Neuronal stem cell (in vitro differentiated cells): ENCODE results near the gene DGKB.

Source experiments
- DNase-seq: peaks from one replicate; pipeline ENCODE4 v3.0.0-alpha.2; 2013; ENCODE audit warnings: low spot score
- H2AFZ ChIP-seq: one replicate; pipeline ENCODE4 v1.6.1; 2013; ENCODE audit warnings: mild to moderate bottlenecking, low read length, inconsistent platforms
- H2AK5ac ChIP-seq: 2 replicates; pipeline ENCODE4 v1.6.1; 2013; ENCODE audit warnings: low read depth, mild to moderate bottlenecking, inconsistent platforms, low read length, moderate library complexity, mixed read lengths
- H2BK120ac ChIP-seq: 2 replicates; pipeline ENCODE4 v1.6.1; 2013; ENCODE audit warnings: low read depth, mild to moderate bottlenecking, inconsistent platforms, low read length, moderate library complexity, mixed read lengths
- H2BK12ac ChIP-seq: one replicate; pipeline ENCODE4 v1.6.1; 2013; ENCODE audit warnings: low read length, inconsistent platforms
- H2BK15ac ChIP-seq: 2 replicates; pipeline ENCODE4 v1.6.1; 2013; ENCODE audit warnings: mild to moderate bottlenecking, low read length, inconsistent platforms, mixed read lengths
- H2BK5ac ChIP-seq: one replicate; pipeline ENCODE4 v1.6.1; 2013; ENCODE audit warnings: inconsistent platforms, mild to moderate bottlenecking, low read length, moderate library complexity
- H3K14ac ChIP-seq: one replicate; pipeline ENCODE4 v1.6.1; 2013; ENCODE audit warnings: low read length, inconsistent platforms
- H3K18ac ChIP-seq: 2 replicates; pipeline ENCODE4 v1.6.1; 2013; ENCODE audit warnings: low read length, inconsistent platforms
- H3K23ac ChIP-seq: 2 replicates; pipeline ENCODE4 v1.6.1; 2013; ENCODE audit warnings: low read depth, mild to moderate bottlenecking, mixed read lengths, low read length, inconsistent platforms; ENCODE audit not compliant: poor library complexity
- H3K27ac ChIP-seq: replicated peaks from 3 replicates; pipeline ENCODE4 v1.5.1; 2013; ENCODE audit warnings: low read length, inconsistent platforms
- H3K27me3 ChIP-seq, 3 experiments: 2 replicates each; pipeline ENCODE4 v1.6.1; 2013; ENCODE audit warnings: low read length in 3 of 3, mild to moderate bottlenecking in 2 of 3, inconsistent platforms in 1 of 3, low read depth in 1 of 3, mixed read lengths in 1 of 3, moderate library complexity in 1 of 3; ENCODE audit not compliant: control insufficient read depth in 3 of 3, insufficient read depth in 3 of 3
- H3K36me3 ChIP-seq, 2 donors: replicated peaks in 1 of 2; 2 replicates each; pipeline ENCODE4 v1.6.1; 2013; ENCODE audit warnings: low read length in 2 of 2; ENCODE audit not compliant: control insufficient read depth in 2 of 2, insufficient read depth in 2 of 2
- H3K4ac ChIP-seq: 2 replicates; pipeline ENCODE4 v1.6.1; 2013; ENCODE audit warnings: inconsistent platforms, mild to moderate bottlenecking, low read length, moderate library complexity
- H3K4me1 ChIP-seq, 2 donors: 1 replicate in 1 of 2; 2 replicates in 1 of 2; pipeline ENCODE4 v1.6.1; 2013; ENCODE audit warnings: low read length in 2 of 2, low read depth in 1 of 2; ENCODE audit not compliant: control insufficient read depth in 2 of 2, insufficient read depth in 1 of 2
- H3K4me2 ChIP-seq: one replicate; pipeline ENCODE4 v1.6.1; 2013; ENCODE audit warnings: mild to moderate bottlenecking, low read length, inconsistent platforms; ENCODE audit not compliant: insufficient read depth, poor library complexity, severe bottlenecking
- H3K4me3 ChIP-seq, 2 donors: 2 replicates each; pipeline ENCODE4 v1.5.1; 2013; ENCODE audit warnings: low read length in 2 of 2, mild to moderate bottlenecking in 2 of 2, inconsistent platforms in 1 of 2, moderate library complexity in 1 of 2
- H3K79me1 ChIP-seq: one replicate; pipeline ENCODE4 v1.6.1; 2013; ENCODE audit warnings: low read depth, mild to moderate bottlenecking, inconsistent platforms, low read length, moderate library complexity
- H3K9ac ChIP-seq: one replicate; pipeline ENCODE4 v1.6.1; 2013; ENCODE audit warnings: mild to moderate bottlenecking, low read depth, low read length, inconsistent platforms; ENCODE audit not compliant: poor library complexity
- H3K9me3 ChIP-seq, 2 donors: replicated peaks in 1 of 2; 2 replicates each; pipeline versions ENCODE3 to v1.6.1; 2013; ENCODE audit warnings: low read length in 2 of 2, mild to moderate bottlenecking in 2 of 2, inconsistent platforms in 1 of 2, low read depth in 1 of 2, mixed read lengths in 1 of 2, moderate library complexity in 1 of 2; ENCODE audit not compliant: control insufficient read depth in 2 of 2, insufficient read depth in 1 of 2
- H4K8ac ChIP-seq: one replicate; pipeline ENCODE4 v1.6.1; 2013; ENCODE audit warnings: low read depth, mild to moderate bottlenecking, inconsistent platforms, low read length, moderate library complexity
- H4K91ac ChIP-seq: one replicate; pipeline ENCODE4 v1.6.1; 2013; ENCODE audit warnings: low read length, low read depth, mild to moderate bottlenecking, inconsistent platforms; ENCODE audit not compliant: poor library complexity
- WGBS, 2 donors: extraction: QIAGEN DNeasy Blood & Tissue Kit; methylation state at CpG; one replicate each; pipeline ENCODE4 v1.1.7; 2013; ENCODE audit warnings: missing lambda C conversion rate in 2 of 2, mixed read lengths in 1 of 2; ENCODE audit not compliant: insufficient read length in 2 of 2, insufficient replicate concordance in 1 of 2; ENCODE audit errors: extremely low coverage in 2 of 2; 5-methylcytosine and 5-hydroxymethylcytosine counted together

Gene DGKB

GRCh38 chr7:14899030-14899429 is 3.5 kb downstream of the DGKB start:
- WGBS, 2 donors: no CpG with 5 or more reads among the region's 3 CpGs
- H4K8ac ChIP-seq: no peak overlapping the region
- H2BK120ac ChIP-seq: no peak overlapping the region
- H3K79me1 ChIP-seq: no peaks in the 10 kb centered on the region
- H3K36me3 ChIP-seq: no peaks in the 10 kb centered on the region
- DNase-seq: no peak
- no peak overlapping the region for H2AFZ ChIP-seq
- no peak overlapping the region for H3K14ac ChIP-seq
- no peak overlapping the region for H3K4ac ChIP-seq
- H3K27me3 ChIP-seq: no peaks in the 10 kb centered on the region
- no peak overlapping the region for H3K27ac ChIP-seq
- no peak overlapping the region for H3K9ac ChIP-seq
- H3K18ac ChIP-seq: no peak overlapping the region
- no peak overlapping the region for H3K23ac ChIP-seq
- H2BK12ac ChIP-seq: no peak overlapping the region
- no peak overlapping the region for H2AK5ac ChIP-seq
- no peaks in the 10 kb centered on the region for H3K9me3 ChIP-seq
- H3K4me1 ChIP-seq: peaks cover 3 to 5% of the 10 kb centered on the region in 2 donors
- H4K91ac ChIP-seq: no peak overlapping the region
- no peak overlapping the region for H2BK5ac ChIP-seq
- H3K4me3 ChIP-seq: no peak overlapping the region
- H2BK15ac ChIP-seq: no peak overlapping the region
- H3K4me2 ChIP-seq: no peak overlapping the region

- Histone ChIP-seq H3K18ac (no peak overlapping the region), H3K9ac (no peak overlapping the region), H3K4me3 (no peak overlapping the region), H3K36me3 (no peaks in the 10 kb centered on the region), H2BK15ac (no peak overlapping the region), H2BK120ac (no peak overlapping the region), H2BK5ac (no peak overlapping the region), H3K9me3 (no peaks in the 10 kb centered on the region), H3K4ac (no peak overlapping the region), H2AK5ac (no peak overlapping the region), H2AFZ (no peak overlapping the region), H4K91ac (no peak overlapping the region), H3K23ac (no peak overlapping the region), H3K4me2 (no peak overlapping the region), H3K27ac (no peak overlapping the region), H3K4me1 (no peaks in the 10 kb centered on the region), H3K79me1 (no peaks in the 10 kb centered on the region), H2BK12ac (no peak overlapping the region), H3K27me3 (no peaks in the 10 kb centered on the region), H4K8ac (no peak overlapping the region), H3K14ac (no peak overlapping the region)
- no CpG with 5 or more reads among the region's 2 CpGs for WGBS, 2 donors
- no peak for DNase-seq
Measured at GRCh38 chr7:14896461-14896860, 6.1 kb downstream of the DGKB start.

GRCh38 chr7:14894826-14895225 is 7.7 kb downstream of the DGKB start:
- no peak overlapping the region for H4K8ac ChIP-seq
- no peak overlapping the region for H3K23ac ChIP-seq

GRCh38 chr7:14892961-14893360 is 9.6 kb downstream of the DGKB start:
- no peaks in the 10 kb centered on the region for H3K27me3 ChIP-seq
- no peak overlapping the region for H3K18ac ChIP-seq
- H4K8ac ChIP-seq: no peak overlapping the region
- no peak overlapping the region for H3K4me2 ChIP-seq
- H2BK5ac ChIP-seq: no peak overlapping the region
- no peaks in the 10 kb centered on the region for H3K79me1 ChIP-seq
- no peaks in the 10 kb centered on the region for H3K9me3 ChIP-seq
- no peak overlapping the region for H3K27ac ChIP-seq
- no peak for DNase-seq
- no peak overlapping the region for H2BK120ac ChIP-seq
- no peak overlapping the region for H2BK15ac ChIP-seq
- peaks cover 0 to 6% of the 10 kb centered on the region in 2 donors for H3K4me1 ChIP-seq
- H3K4ac ChIP-seq: no peak overlapping the region
- H3K14ac ChIP-seq: no peak overlapping the region
- H4K91ac ChIP-seq: no peak overlapping the region
- H2AK5ac ChIP-seq: no peak overlapping the region
- no CpG with 5 or more reads among the region's 2 CpGs for WGBS, 2 donors
- no peak overlapping the region for H3K4me3 ChIP-seq
- no peak overlapping the region for H3K23ac ChIP-seq
- H3K36me3 ChIP-seq: no peaks in the 10 kb centered on the region
- H3K9ac ChIP-seq: no peak overlapping the region
- no peak overlapping the region for H2AFZ ChIP-seq
- no peak overlapping the region for H2BK12ac ChIP-seq

More at GRCh38 chr7:14894826-14895225, 7.7 kb downstream of the DGKB start:
- H4K91ac ChIP-seq: no peak overlapping the region
- no peak overlapping the region for H2BK15ac ChIP-seq
- no peak overlapping the region for H3K4me2 ChIP-seq
- H3K27me3 ChIP-seq: no peaks in the 10 kb centered on the region
- no peaks in the 10 kb centered on the region for H3K79me1 ChIP-seq
- H3K4ac ChIP-seq: no peak overlapping the region
- H3K27ac ChIP-seq: no peak overlapping the region
- no peak overlapping the region for H2BK5ac ChIP-seq
- H3K18ac ChIP-seq: no peak overlapping the region
- H2AFZ ChIP-seq: no peak overlapping the region
- H3K9ac ChIP-seq: no peak overlapping the region
- no peak overlapping the region for H2BK12ac ChIP-seq
- no peak overlapping the region for H3K14ac ChIP-seq
- H3K36me3 ChIP-seq: no peaks in the 10 kb centered on the region
- no peak for DNase-seq
- H3K4me3 ChIP-seq: no peak overlapping the region
- H3K4me1 ChIP-seq: no peaks in the 10 kb centered on the region
- no peaks in the 10 kb centered on the region for H3K9me3 ChIP-seq
- no peak overlapping the region for H2AK5ac ChIP-seq
- no peak overlapping the region for H2BK120ac ChIP-seq
